NCI-H2171 (cell line): ENCODE measurements around the gene SRC.

Experiments used
- DNase-seq: peaks from one replicate; lab custom pipeline; 2025; lab: John Stamatoyannopoulos, UW

Gene SRC

GRCh38 chr20:37315021-37315451, 30.9 kb upstream of the SRC start:
- DNase-seq, result no peak

GRCh38 chr20:37315452-37316110, 30.4 kb upstream of the SRC start:
- no peak for DNase-seq

DNA sequence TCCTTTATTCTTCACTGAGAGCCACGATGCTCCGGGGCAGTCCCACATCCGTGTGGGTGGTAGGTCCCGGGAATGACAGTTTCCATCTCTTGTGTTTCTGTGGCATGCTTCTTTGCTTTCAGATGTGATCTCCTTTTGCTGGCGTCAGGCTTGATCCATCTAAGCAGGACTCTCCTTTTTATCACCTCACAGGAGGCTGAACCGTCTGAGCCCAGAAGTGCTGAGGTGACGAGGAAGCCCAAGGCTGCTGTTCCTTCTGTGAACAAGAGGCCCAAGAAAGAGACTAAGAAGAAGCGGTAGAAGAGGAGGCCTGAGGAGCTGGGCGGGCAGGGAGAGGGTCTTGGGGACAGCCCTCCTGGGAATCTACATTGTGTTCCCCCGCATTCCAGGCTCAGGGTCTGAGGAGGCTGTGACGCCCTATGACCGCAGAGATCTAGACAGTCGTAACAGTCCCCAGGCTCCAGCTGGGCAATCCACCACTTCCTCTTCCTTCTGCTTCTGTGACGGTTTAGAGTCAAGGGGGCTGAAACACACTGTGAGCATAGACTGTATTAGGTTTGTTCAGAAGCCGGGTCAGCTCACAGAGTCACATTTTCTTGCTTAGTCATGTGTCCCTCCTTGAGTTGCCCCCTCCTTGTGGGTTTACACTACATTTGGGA, 29.7 kb upstream of the SRC start:
- DNase-seq, result no peak

DNA sequence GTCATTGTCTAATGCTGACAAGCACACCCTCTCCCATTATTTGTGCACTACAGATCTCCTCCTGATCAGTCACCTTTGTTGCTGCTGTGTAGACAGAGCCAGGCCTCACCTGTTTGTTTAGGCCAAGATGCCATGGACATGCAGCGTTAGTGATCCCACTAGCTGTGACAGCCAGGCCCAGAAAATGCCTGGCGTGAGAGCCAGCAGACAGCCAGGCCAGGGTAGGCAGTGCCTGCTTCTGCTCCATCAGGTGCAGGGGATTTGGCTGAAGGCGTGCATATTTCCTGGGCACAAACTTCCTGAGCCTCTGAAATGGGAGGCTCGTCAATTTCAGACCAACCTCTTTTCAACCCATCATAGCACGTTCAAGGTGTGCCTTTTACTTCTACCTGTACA, 29.2 kb upstream of the SRC start:
- no peak for DNase-seq

- no peak for DNase-seq
Measured at GRCh38 chr20:37317316-37317715, 28.6 kb upstream of the SRC start.

- DNase-seq, result no peak
Measured at GRCh38 chr20:37317994-37318640, 27.8 kb upstream of the SRC start.

- DNase-seq, result no peak
Measured at GRCh38 chr20:37319151-37319671, 26.7 kb upstream of the SRC start.

GRCh38 chr20:37323985-37324384, 22.0 kb upstream of the SRC start:
- no peak for DNase-seq

DNA sequence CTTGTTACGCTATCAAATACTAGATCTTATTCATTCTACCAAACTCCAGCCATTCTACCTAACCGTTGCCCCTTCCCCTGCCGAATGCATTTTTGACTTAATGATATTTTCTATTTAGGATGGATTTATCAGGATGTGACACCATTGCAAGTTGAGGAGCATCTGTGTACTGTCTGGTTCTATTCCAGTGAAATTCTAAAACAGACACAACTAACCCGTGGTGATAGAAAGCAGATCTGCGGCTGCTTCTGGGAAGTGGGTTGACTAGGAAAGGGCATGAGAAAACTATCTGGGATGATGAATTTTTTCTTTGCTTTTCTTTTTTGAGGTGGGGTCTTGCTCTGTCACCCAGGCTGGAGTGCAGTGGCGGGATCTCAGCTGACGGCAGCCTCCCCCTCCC, 20.7 kb upstream of the SRC start:
- DNase-seq, result no peak

DNA sequence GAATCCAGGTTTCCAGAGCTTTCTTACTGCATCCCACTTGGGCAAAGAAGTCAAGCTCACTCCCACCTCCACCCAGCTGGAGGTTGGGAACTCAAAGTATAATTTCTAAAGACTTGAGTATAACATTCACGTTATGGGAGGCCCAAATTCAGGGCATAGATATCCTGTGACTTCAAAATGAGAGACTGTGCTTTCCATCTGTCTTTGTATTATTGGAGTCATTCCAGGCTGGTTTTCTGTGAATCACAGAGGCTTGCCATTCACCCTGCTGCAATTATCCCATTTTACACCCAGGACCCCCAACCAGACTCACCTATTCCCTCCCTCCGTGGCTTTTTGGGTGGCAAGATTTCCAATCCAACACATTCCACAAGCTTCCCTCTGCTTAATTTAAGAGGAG, 19.3 kb upstream of the SRC start:
- DNase-seq, result no peak

GRCh38 chr20:37327748-37328147, 18.2 kb upstream of the SRC start:
- DNase-seq, result no peak

GRCh38 chr20:37328149-37328945, 17.6 kb upstream of the SRC start:
- no peak for DNase-seq

DNA sequence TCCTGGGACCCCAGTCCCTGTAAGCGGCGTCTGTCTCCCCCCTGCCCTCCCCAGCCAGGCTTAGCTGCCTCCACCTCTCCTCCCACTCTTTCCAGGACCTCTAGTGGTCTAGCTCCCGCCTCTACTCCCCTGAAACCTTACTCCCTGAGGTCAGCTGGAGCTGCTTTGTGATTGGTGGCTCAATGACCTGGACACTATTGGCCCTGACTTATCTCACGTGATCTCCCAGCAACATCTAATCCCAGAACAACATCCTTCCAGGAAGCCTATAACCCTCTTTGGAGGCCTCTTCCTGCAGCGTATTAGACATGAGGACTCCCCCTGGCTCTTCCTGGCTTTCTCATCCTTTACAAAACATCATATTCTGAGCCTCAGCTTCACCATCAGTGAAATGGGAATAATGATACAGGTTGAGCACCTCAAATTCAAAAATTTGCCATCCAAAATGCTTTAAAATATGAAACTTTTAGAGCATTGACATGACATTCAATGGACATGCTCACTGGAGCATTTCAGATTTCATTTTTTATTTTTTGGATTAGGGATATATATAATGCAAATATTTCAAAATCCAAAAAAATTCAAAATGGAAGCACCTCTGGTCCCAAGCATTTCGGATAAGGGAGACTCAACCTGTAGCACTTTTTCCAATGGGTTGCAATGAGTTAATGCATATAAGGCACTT, 16.3 kb upstream of the SRC start:
- no peak for DNase-seq

GRCh38 chr20:37330316-37330715, 15.6 kb upstream of the SRC start:
- no peak for DNase-seq

DNA sequence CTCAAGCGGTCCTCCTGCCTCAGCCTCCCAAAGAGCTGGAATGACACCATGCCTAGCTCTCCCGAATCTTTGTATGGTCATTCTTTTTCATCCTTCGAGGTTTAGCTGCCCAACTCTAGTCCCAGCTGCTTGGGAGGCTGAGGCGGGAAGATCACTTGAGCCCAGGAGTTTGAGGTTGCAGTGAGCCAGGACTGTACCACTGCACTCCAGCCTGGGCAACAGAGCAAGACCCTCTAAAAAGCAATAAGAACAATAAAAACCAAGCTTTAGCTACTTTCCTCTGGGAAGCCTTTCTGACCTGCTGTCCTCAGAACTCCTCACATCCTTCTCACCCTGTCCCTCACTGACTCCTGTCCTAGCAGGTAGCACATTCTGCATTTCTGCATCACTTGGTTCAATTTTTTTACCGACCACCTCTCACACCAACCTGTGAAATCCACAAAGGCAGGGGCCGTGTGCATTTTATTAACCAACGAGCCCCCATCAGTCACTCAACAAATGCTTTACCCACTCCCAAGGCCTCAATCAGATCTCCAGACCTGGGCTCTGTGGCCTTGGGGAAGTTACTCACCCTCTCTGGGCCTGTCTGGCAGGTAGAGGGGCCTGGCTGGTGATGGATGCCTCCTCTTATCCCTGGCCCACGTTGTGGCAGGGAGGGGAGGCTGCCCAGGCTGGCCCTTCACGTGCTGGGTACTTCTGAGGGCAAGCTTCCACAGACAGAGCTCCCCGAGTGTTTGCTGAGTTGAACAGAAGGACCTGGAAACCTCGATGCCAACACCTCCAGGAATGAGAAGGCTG, 14.7 kb upstream of the SRC start:
- no peak for DNase-seq

- DNase-seq, result no peak
Measured at GRCh38 chr20:37333130-37333847, 12.7 kb upstream of the SRC start.

- DNase-seq, result no peak
Measured at GRCh38 chr20:37333848-37334318, 12.1 kb upstream of the SRC start.

GRCh38 chr20:37334450-37334849, 11.5 kb upstream of the SRC start:
- no peak for DNase-seq

GRCh38 chr20:37335642-37336368, 10.1 kb upstream of the SRC start:
- DNase-seq, result no peak
